OCI-LY7 (cell line): ENCODE results near the gene PRDM2.

Experiments
- CTCF ChIP-seq: fragments of 200-600 bp; sonication (generic); conservative IDR thresholded peaks from 2 replicates; pipeline ENCODE4 v1.5.1; 2014; ENCODE audit warnings: mild to moderate bottlenecking, antibody characterized with exemption, low read length, moderate library complexity, mixed read lengths
- EZH2phosphoT487 ChIP-seq: fragments of 200-600 bp; sonication (generic); IDR thresholded peaks from 2 replicates; pipeline ENCODE4 v1.6.1; 2018; ENCODE audit warnings: low read depth, borderline replicate concordance, mild to moderate bottlenecking, mixed run types, antibody characterized with exemption, low read length, moderate library complexity, mixed read lengths

DNA sequence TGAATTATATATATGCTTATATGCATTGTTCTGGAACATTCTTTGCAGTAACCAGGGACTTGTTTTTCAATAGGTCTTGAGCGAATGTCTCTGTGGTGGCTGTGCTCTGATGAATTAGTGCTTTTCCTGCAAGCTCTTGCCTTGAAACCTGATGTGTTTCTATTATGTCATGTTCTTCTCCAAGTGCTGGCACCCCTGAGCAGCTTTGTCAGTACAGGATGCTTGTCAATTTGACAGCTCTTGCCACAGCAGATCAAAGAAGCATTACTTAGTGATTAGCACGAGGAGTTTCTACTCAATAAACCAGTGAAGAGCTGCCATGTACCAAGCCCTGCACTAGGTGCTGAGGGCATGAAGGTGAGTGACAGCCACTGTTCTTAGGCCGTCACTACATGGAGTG, 171.9 kb downstream of the PRDM2 start:
- TF ChIP-seq CTCF (no peak), EZH2phosphoT487 (no peak)
